ENCODE measurements around the gene SCPEP1.

SCPEP1 gene

DNA sequence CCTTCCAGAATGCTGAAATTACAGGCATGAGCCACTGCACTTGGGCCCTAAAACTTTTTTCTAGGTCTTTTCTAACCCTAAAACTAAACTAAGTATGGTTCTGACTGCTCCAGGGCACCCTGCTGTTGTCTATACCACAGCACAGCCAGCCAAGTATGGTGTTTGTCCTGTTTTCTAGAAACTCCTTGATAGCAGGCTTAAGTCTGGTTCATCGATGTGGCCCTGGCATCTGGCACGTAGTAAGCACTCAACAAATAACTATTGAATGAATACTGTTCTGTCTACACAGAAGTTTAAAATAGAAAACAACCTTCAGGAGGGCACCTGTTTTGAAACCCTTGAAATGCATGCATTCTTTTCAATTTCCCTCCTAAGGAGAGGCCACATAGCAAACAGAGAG lies 62.6 kb downstream of the SCPEP1 start:
- no peak overlapping the region for H3K9ac ChIP-seq (ENCODE audit: low read length)
- H3K9me2 ChIP-seq (replicated peaks; ENCODE audit: insufficient read depth, low read length): no peaks in the 10 kb centered on the region
- H3K79me2 ChIP-seq (ENCODE audit: insufficient read depth, low read length): no peaks in the 10 kb centered on the region
- H2AFZ ChIP-seq (ENCODE audit: low read depth, low read length, severe bottlenecking): no peak overlapping the region
- H4K20me1 ChIP-seq (ENCODE audit: low read depth, low read length): no peaks in the 10 kb centered on the region
- no peaks in the 10 kb centered on the region for H3F3A ChIP-seq (ENCODE audit: insufficient read depth)
- no peaks in the 10 kb centered on the region for H3K36me3 ChIP-seq (ENCODE audit: low read length)
- no peaks in the 10 kb centered on the region for H3K9me3 ChIP-seq (ENCODE audit: insufficient read depth, low read length)
- no peak overlapping the region for H3K27ac ChIP-seq (ENCODE audit: low read depth, low read length)
- TF ChIP-seq EZH2phosphoT487 (conservative IDR thresholded peaks at IDR 0.05; ENCODE audit: low read length): no peak
- TF ChIP-seq, protein P1, sequence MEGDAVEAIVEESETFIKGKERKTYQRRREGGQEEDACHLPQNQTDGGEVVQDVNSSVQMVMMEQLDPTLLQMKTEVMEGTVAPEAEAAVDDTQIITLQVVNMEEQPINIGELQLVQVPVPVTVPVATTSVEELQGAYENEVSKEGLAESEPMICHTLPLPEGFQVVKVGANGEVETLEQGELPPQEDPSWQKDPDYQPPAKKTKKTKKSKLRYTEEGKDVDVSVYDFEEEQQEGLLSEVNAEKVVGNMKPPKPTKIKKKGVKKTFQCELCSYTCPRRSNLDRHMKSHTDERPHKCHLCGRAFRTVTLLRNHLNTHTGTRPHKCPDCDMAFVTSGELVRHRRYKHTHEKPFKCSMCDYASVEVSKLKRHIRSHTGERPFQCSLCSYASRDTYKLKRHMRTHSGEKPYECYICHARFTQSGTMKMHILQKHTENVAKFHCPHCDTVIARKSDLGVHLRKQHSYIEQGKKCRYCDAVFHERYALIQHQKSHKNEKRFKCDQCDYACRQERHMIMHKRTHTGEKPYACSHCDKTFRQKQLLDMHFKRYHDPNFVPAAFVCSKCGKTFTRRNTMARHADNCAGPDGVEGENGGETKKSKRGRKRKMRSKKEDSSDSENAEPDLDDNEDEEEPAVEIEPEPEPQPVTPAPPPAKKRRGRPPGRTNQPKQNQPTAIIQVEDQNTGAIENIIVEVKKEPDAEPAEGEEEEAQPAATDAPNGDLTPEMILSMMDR (IDR thresholded peaks at IDR 0.05; ENCODE audit: insufficient read depth, low read length, poor library complexity, severe bottlenecking): no peak
- no peak overlapping the region for H3K4me3 ChIP-seq (ENCODE audit: insufficient read depth, low read length, poor library complexity, severe bottlenecking)
- H3K4me2 ChIP-seq (ENCODE audit: low read depth, low read length, poor library complexity, severe bottlenecking): no peak overlapping the region
- no peaks in the 10 kb centered on the region for H3K27me3 ChIP-seq (ENCODE audit: low read length)

DNA sequence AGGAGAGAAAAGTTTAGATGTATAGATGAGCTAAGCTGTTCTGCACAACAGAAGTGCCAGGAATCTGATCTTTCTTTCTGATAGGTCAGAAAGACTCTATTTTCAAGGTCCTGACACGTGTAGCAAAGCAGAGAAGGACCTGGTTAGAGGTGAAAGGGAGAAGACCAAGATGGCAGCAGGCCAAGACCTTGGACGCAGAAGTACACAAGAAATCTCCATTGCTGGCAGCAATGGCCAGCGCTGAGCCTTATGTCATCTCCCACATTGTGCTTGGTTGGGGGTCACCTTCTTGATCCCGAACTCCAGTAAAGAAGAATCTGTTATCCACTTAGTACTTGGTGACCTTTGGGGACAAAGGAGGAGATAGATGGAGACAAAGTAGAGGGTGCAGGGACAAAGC lies 65.3 kb downstream of the SCPEP1 start:
- H3K36me3 ChIP-seq (ENCODE audit: low read length): no peaks in the 10 kb centered on the region
- no peak overlapping the region for H3K4me3 ChIP-seq (ENCODE audit: insufficient read depth, low read length, poor library complexity, severe bottlenecking)
- H3K4me2 ChIP-seq (ENCODE audit: low read depth, low read length, poor library complexity, severe bottlenecking): no peak overlapping the region
- H3K27ac ChIP-seq (ENCODE audit: low read depth, low read length): no peak overlapping the region
- H3K79me2 ChIP-seq (ENCODE audit: insufficient read depth, low read length): no peaks in the 10 kb centered on the region
- no peak overlapping the region for H3K9ac ChIP-seq (ENCODE audit: low read length)
- TF ChIP-seq EZH2phosphoT487 (conservative IDR thresholded peaks at IDR 0.05; ENCODE audit: low read length): no peak
- TF ChIP-seq, protein P1 (IDR thresholded peaks at IDR 0.05; ENCODE audit: insufficient read depth, low read length, poor library complexity, severe bottlenecking): no peak
- H3K9me3 ChIP-seq (ENCODE audit: insufficient read depth, low read length): no peaks in the 10 kb centered on the region
- H2AFZ ChIP-seq (ENCODE audit: low read depth, low read length, severe bottlenecking): no peak overlapping the region
- no peaks in the 10 kb centered on the region for H3F3A ChIP-seq (ENCODE audit: insufficient read depth)
- no peaks in the 10 kb centered on the region for H3K9me2 ChIP-seq (replicated peaks; ENCODE audit: insufficient read depth, low read length)
- no peaks in the 10 kb centered on the region for H3K27me3 ChIP-seq (ENCODE audit: low read length)
- no peaks in the 10 kb centered on the region for H4K20me1 ChIP-seq (ENCODE audit: low read depth, low read length)

DNA sequence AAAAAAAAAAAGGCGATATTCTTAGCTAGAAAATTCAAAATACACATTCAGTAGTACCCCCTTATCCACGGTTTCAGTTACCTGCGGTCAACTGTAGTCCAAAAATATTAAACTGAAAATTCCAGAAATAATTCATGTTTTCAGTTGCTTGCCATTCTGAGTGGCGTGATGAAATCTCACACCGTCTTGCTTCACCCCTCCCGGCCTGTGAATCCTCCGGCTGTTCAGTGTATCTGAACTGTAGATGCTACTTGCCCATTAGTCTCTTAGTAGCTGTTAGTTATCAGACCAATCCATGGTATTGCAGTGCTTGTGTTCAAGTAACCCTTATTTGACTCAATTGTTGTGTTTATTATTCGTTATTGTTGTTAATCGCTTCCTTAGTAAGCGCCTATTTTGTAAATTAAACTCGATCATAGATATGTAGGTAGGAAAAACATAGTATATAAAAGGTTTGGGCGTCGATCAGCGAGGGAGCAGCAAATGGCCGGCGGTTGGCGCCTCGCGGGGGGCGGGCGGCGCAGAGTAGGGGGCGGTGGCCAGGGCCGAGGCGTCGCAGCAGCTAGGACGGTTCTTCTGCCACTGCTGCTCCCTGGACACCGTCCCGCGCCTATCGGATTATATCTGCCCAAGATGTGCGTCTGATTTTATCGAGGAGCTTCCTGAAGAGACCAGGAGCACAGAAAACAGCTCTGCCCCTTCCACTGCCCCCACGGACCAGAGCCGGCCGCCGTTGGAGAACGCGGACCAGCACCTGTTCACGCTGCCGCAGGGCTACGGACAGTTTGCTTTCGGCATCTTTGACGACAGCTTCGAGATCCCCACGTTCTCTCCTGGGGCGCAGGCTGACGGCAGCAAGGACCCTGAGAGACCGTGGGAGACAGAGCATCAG lies 67.3 kb downstream of the SCPEP1 start:
- Histone ChIP-seq H3K9me3 (ENCODE audit: insufficient read depth, low read length) (no peaks in the 10 kb centered on the region), H3K36me3 (ENCODE audit: low read length) (no peaks in the 10 kb centered on the region), H3K4me3 (ENCODE audit: insufficient read depth, low read length, poor library complexity, severe bottlenecking) (no peak overlapping the region), H3K79me2 (ENCODE audit: insufficient read depth, low read length) (no peaks in the 10 kb centered on the region), H2AFZ (ENCODE audit: low read depth, low read length, severe bottlenecking) (no peak overlapping the region), H3F3A (ENCODE audit: insufficient read depth) (no peaks in the 10 kb centered on the region), H3K4me2 (ENCODE audit: low read depth, low read length, poor library complexity, severe bottlenecking) (no peak overlapping the region), H3K9me2 (replicated peaks; ENCODE audit: insufficient read depth, low read length) (no peaks in the 10 kb centered on the region), H4K20me1 (ENCODE audit: low read depth, low read length) (no peaks in the 10 kb centered on the region), H3K27me3 (ENCODE audit: low read length) (no peaks in the 10 kb centered on the region), H3K9ac (ENCODE audit: low read length) (no peak overlapping the region), H3K27ac (ENCODE audit: low read depth, low read length) (no peak overlapping the region)
- TF ChIP-seq, protein P1 (IDR thresholded peaks at IDR 0.05; ENCODE audit: insufficient read depth, low read length, poor library complexity, severe bottlenecking): no peak
- no peak for TF ChIP-seq EZH2phosphoT487 (conservative IDR thresholded peaks at IDR 0.05; ENCODE audit: low read length)

Measured in SU-DHL-6 (cell line).